Esophagus muscularis mucosa (tissue), 4 donors: ENCODE measurements around the gene GSDME. TPM values are rescaled to one million over a fixed set of nuclear protein-coding genes. Genes with fewer than 3 reads are reported as not detected.

Experiments
- DNase-seq: peaks from one replicate; pipeline ENCODE4 v3.0.0-alpha.2; 2017; ENCODE audit errors: extremely low spot score
- H3K27ac ChIP-seq, 4 donors: fragments of 200-600 bp; sonication (generic); replicated peaks in 1 of 4; 1 replicate in 3 of 4; 2 replicates in 1 of 4; pipeline ENCODE4 v1.5.1; 2016 to 2019; ENCODE audit warnings: mild to moderate bottlenecking in 1 of 4
- H3K27me3 ChIP-seq, 4 donors: fragments of 200-600 bp; sonication (generic); one replicate each; pipeline versions ENCODE4 v1.5.1 to v1.6.0; 2016 to 2019
- H3K36me3 ChIP-seq, 4 donors: fragments of 200-600 bp; sonication (generic); one replicate each; pipeline ENCODE4 v1.5.1; 2016 to 2019
- H3K4me1 ChIP-seq, 4 donors: fragments of 200-600 bp; sonication (generic); one replicate each; pipeline ENCODE4 v1.5.1; 2016 to 2019
- H3K4me3 ChIP-seq, 4 donors: fragments of 200-600 bp; sonication (generic); 1 replicate in 2 of 4; 2 replicates in 2 of 4; pipeline ENCODE4 v1.5.1; 2016 to 2019; ENCODE audit warnings: mild to moderate bottlenecking in 4 of 4, moderate library complexity in 1 of 4
- H3K9me3 ChIP-seq, 4 donors: fragments of 200-600 bp; sonication (generic); 1 replicate in 3 of 4; 2 replicates in 1 of 4; pipeline ENCODE4 v1.5.1; 2016 to 2019
- CTCF ChIP-seq, 3 experiments: fragments of 200-600 bp in 2 of 3; fragments of 450-650 bp in 1 of 3; sonication (generic) in 2 of 3; IDR thresholded peaks; one replicate each; pipeline ENCODE4 v1.5.1; 2017 to 2019; ENCODE audit warnings: antibody characterized with exemption in 3 of 3, mild to moderate bottlenecking in 2 of 3, moderate library complexity in 1 of 3
- EP300 ChIP-seq: sonication (generic); formaldehyde crosslinking; IDR thresholded peaks from one replicate; pipeline ENCODE4 v1.6.1; 2017; ENCODE audit warnings: antibody characterized with exemption
- POLR2A ChIP-seq: fragments of 450-650 bp; IDR thresholded peaks from one replicate; pipeline ENCODE4 v1.6.1; 2017; ENCODE audit warnings: antibody characterized with exemption, moderate library complexity, mild to moderate bottlenecking, low read depth
- POLR2AphosphoS5 ChIP-seq, 2 donors: sonication (generic); formaldehyde crosslinking; IDR thresholded peaks; one replicate each; pipeline ENCODE4 v1.6.1; 2017; ENCODE audit warnings: antibody characterized with exemption in 2 of 2
- WGBS: methylation state at CpG from one replicate; pipeline ENCODE4 v1.1.5; 2018; 5-methylcytosine and 5-hydroxymethylcytosine counted together
- intact Hi-C: fragments of 100-400 bp; cut with DNase I; formaldehyde crosslinking; loops from one replicate; pipeline ENCODE4 v1.15.1; 2023
- total RNA-seq, 4 donors: library from RNA; depleted of rRNA; stranded (reverse); fragments of >200 nt; gene quantifications; one replicate each; pipeline versions ENCODE4 v1.1.0 to v1.2.1, GENCODE V29; 2016

Gene GSDME
- total RNA-seq, 4 donors from 2014 or later = 6.5 to 12.2 (median 11.0) TPM

GRCh38 chr7:24793982-24794648, 36.9 kb upstream of the GSDME start:
- H3K27me3 ChIP-seq = no peaks in the 10 kb centered on the region
- peak; percentile 81 for DNase-seq
- H3K4me1 ChIP-seq = no peaks in the 10 kb centered on the region
- H3K4me3 ChIP-seq = no peak overlapping the region
- WGBS = 79% methylated on average over 9 of the region's 9 CpGs
- TF ChIP-seq POLR2AphosphoS5 (IDR thresholded peaks at IDR 0.05) (no peak), POLR2A (no peak), CTCF (IDR thresholded peaks at IDR 0.05) (no peak), EP300 (no peak)
- intact Hi-C loops = no loop called here
- H3K9me3 ChIP-seq = no peaks in the 10 kb centered on the region
- H3K36me3 ChIP-seq = no peaks in the 10 kb centered on the region
- no peak overlapping the region for H3K27ac ChIP-seq

GRCh38 chr7:24788961-24789576, 31.8 kb upstream of the GSDME start:
- Histone ChIP-seq H3K27ac (no peak overlapping the region), H3K27me3 (no peaks in the 10 kb centered on the region), H3K36me3 (no peaks in the 10 kb centered on the region), H3K9me3 (no peaks in the 10 kb centered on the region), H3K4me1 (no peaks in the 10 kb centered on the region), H3K4me3 (no peak overlapping the region)
- DNase-seq = no peak
- intact Hi-C loops = no loop called here
- TF ChIP-seq POLR2AphosphoS5 (IDR thresholded peaks at IDR 0.05) (no peak), POLR2A (no peak), EP300 (no peak), CTCF (IDR thresholded peaks at IDR 0.05) (no peak)
- WGBS = 96% methylated on average over 10 of the region's 10 CpGs

GRCh38 chr7:24788075-24788474, 30.8 kb upstream of the GSDME start:
- 95% methylated on average over 9 of the region's 9 CpGs for WGBS
- Histone ChIP-seq H3K4me3 (no peak overlapping the region), H3K9me3 (no peaks in the 10 kb centered on the region), H3K36me3 (no peaks in the 10 kb centered on the region), H3K4me1 (no peaks in the 10 kb centered on the region), H3K27ac (no peak overlapping the region), H3K27me3 (no peaks in the 10 kb centered on the region)
- no peak for DNase-seq
- TF ChIP-seq POLR2AphosphoS5 (IDR thresholded peaks at IDR 0.05) = no peak
- TF ChIP-seq CTCF (IDR thresholded peaks at IDR 0.05) = no peak
- intact Hi-C loops = no loop called here

DNA sequence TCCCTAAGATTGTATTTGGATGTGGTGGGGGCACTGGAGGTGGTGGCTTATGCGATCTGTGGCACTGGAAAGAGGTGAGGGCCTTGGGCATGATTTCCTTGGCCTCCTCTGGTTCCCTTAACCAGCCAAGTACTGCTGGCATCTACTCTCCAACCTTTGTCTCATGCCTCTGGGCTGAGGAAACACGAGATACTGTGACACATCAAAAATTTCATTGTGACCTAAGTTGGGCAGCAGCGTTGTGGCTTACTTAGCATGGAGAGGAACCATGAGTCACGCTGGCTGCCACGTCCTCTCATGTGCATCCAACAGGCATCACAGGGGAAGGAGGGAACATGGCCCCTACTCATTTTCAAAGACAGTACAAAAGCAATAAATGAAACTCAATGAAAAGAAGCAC, 29.7 kb upstream of the GSDME start:
- no peaks in the 10 kb centered on the region for H3K4me1 ChIP-seq
- intact Hi-C loops = no loop called here
- no peak for DNase-seq
- no peaks in the 10 kb centered on the region for H3K27me3 ChIP-seq
- TF ChIP-seq POLR2AphosphoS5 (IDR thresholded peaks at IDR 0.05) (no peak), CTCF (IDR thresholded peaks at IDR 0.05) (no peak), POLR2A (no peak)
- WGBS = 73% methylated on average over 5 of the region's 5 CpGs
- no peak overlapping the region for H3K4me3 ChIP-seq
- no peak overlapping the region for H3K27ac ChIP-seq
- no peaks in the 10 kb centered on the region for H3K9me3 ChIP-seq
- H3K36me3 ChIP-seq = no peaks in the 10 kb centered on the region

- intact Hi-C loops = no loop called here
- H3K4me1 ChIP-seq = no peaks in the 10 kb centered on the region
- DNase-seq = no peak
- H3K27me3 ChIP-seq = no peaks in the 10 kb centered on the region
- WGBS = 93% methylated on average over 4 of the region's 4 CpGs
- no peaks in the 10 kb centered on the region for H3K36me3 ChIP-seq
- no peak overlapping the region for H3K27ac ChIP-seq
- H3K9me3 ChIP-seq = no peaks in the 10 kb centered on the region
- no peak overlapping the region for H3K4me3 ChIP-seq
- no peak for TF ChIP-seq POLR2AphosphoS5 (IDR thresholded peaks at IDR 0.05)
- TF ChIP-seq POLR2A = no peak
- TF ChIP-seq CTCF (IDR thresholded peaks at IDR 0.05) = no peak
- no peak for TF ChIP-seq EP300
These were observed 29.0 kb upstream of the GSDME start for GRCh38 chr7:24786306-24786705.
